Transverse colon (tissue), 4 donors: ENCODE results near the gene PRDM8. TPM values are rescaled to one million over a fixed set of nuclear protein-coding genes. Genes with fewer than 3 reads are reported as not detected.

Experiments
- DNase-seq: peaks from one replicate; pipeline ENCODE4 v3.0.0-alpha.2; 2019
- H3K27ac ChIP-seq, 4 donors: fragments of 200-600 bp; sonication (generic); 2 replicates each; pipeline ENCODE4 v1.5.1; 2016 to 2018; ENCODE audit warnings: inconsistent platforms in 4 of 4
- H3K27me3 ChIP-seq: fragments of 200-600 bp; sonication (generic); 2 replicates; pipeline ENCODE4 v1.5.1; 2017; ENCODE audit warnings: inconsistent platforms
- H3K36me3 ChIP-seq, 4 donors: fragments of 200-600 bp; sonication (generic); 2 replicates each; pipeline ENCODE4 v1.5.1; 2017 to 2019; ENCODE audit warnings: inconsistent platforms in 4 of 4
- H3K4me1 ChIP-seq, 4 donors: fragments of 200-600 bp; sonication (generic); 2 replicates each; pipeline ENCODE4 v1.5.1; 2017 to 2020; ENCODE audit warnings: inconsistent platforms in 4 of 4
- H3K4me3 ChIP-seq, 4 donors: fragments of 200-600 bp; sonication (generic); 1 replicate in 1 of 4; 2 replicates in 3 of 4; pipeline versions ENCODE4 v1.5.1 to v1.6.1; 2017 to 2019; ENCODE audit warnings: inconsistent platforms in 4 of 4
- H3K9me3 ChIP-seq, 2 donors: fragments of 200-600 bp; sonication (generic); 2 replicates each; pipeline ENCODE4 v1.5.1; 2017 to 2019; ENCODE audit warnings: inconsistent platforms in 2 of 2
- CTCF ChIP-seq, 5 experiments: fragments of 200-600 bp in 3 of 5; fragments of 450-650 bp in 2 of 5; sonication (generic) in 3 of 5; IDR thresholded peaks; 1 replicate in 2 of 5; 2 replicates in 3 of 5; pipeline ENCODE4 v1.5.1; 2016 to 2017; ENCODE audit warnings: antibody characterized with exemption in 5 of 5, inconsistent platforms in 3 of 5, mild to moderate bottlenecking in 2 of 5, moderate library complexity in 1 of 5
- EP300 ChIP-seq: sonication (generic); formaldehyde crosslinking; IDR thresholded peaks from one replicate; pipeline ENCODE4 v1.6.1; 2017; ENCODE audit warnings: antibody characterized with exemption, low read depth
- POLR2A ChIP-seq: fragments of 450-650 bp; IDR thresholded peaks from one replicate; pipeline ENCODE4 v1.6.1; 2016; ENCODE audit warnings: antibody characterized with exemption, mild to moderate bottlenecking, moderate library complexity
- POLR2AphosphoS5 ChIP-seq, 3 donors: sonication (generic); formaldehyde crosslinking; IDR thresholded peaks; one replicate each; pipeline ENCODE4 v1.6.1; 2016; ENCODE audit warnings: antibody characterized with exemption in 3 of 3
- WGBS, 2 donors: methylation state at CpG; one replicate each; pipeline ENCODE4 v1.1.5; 2018; ENCODE audit warnings: low coverage in 1 of 2; 5-methylcytosine and 5-hydroxymethylcytosine counted together
- in situ Hi-C, 4 donors: fragments of 200-750 bp; cut with MboI; loops; one replicate each; pipeline versions ENCODE4 v1.15.0 to v1.15.1; 2017; ENCODE audit warnings: low sequenced_read_pairs in 3 of 4, low pct_ligation_motif_present in 1 of 4, low pct_unique_long_range_greater_than_20kb in 1 of 4
- intact Hi-C: fragments of 100-400 bp; cut with DNase I; formaldehyde crosslinking; loops from one replicate; pipeline ENCODE4 v1.15.1; 2023; ENCODE audit warnings: low total_unique reads
- total RNA-seq, 4 donors: library from RNA; depleted of rRNA; stranded (reverse); fragments of >200 nt; gene quantifications; one replicate each; pipeline ENCODE4 v1.1.0, GENCODE V29; 2016

PRDM8 gene
- total RNA-seq, 4 donors from 2014 or later, result 0.20 to 5.2 (median 3.2) TPM

GRCh38 chr4:80184053-80184824 is 13.1 kb upstream of the PRDM8 start:
- DNase-seq, result peak; percentile 89
- intact Hi-C loops (loop anchor here (5.0 to 10.0 kb wide), 3 partner anchors 112 to 1139 kb away; partner anchors contain the start of gene ANTXR2), in situ Hi-C loops (no loop called here)
- Histone ChIP-seq H3K9me3 (no peaks in the 10 kb centered on the region), H3K4me1 (peaks cover 0 to 33% (median 26%) of the 10 kb centered on the region in 4 donors), H3K27ac (peak overlapping the region; percentile 74 to 85 (median 76)), H3K36me3 (no peaks in the 10 kb centered on the region), H3K4me3 (peak overlapping the region; percentile 38 to 74 (median 46)), H3K27me3 (peaks cover 58% of the 10 kb centered on the region)
- TF ChIP-seq POLR2A (no peak), EP300 (no peak), CTCF (IDR thresholded peaks at IDR 0.05) (peak; percentile 84 to 90 (median 89)), POLR2AphosphoS5 (IDR thresholded peaks at IDR 0.05) (peak in 2 of 3 donors; percentile 33 to 39)
- 1 to 2% methylated on average over 9 to 45 of the region's 46 CpGs for WGBS, 2 donors

GRCh38 chr4:80184825-80185756 is 12.2 kb upstream of the PRDM8 start:
- Histone ChIP-seq H3K27ac (peak overlapping the region; percentile 74 to 85 (median 76)), H3K27me3 (peaks cover 66% of the 10 kb centered on the region), H3K4me1 (peaks cover 0 to 33% (median 26%) of the 10 kb centered on the region in 4 donors), H3K36me3 (no peaks in the 10 kb centered on the region), H3K4me3 (peak overlapping the region; percentile 27 to 74 (median 46)), H3K9me3 (no peaks in the 10 kb centered on the region)
- in situ Hi-C loops (no loop called here), intact Hi-C loops (loop anchor here (5.0 to 10.0 kb wide), 3 partner anchors 113 to 1140 kb away; partner anchors contain the start of gene ANTXR2)
- peak; percentile 21 for DNase-seq
- WGBS, 2 donors, result 17% methylated on average over 6 to 42 of the region's 42 CpGs
- no peak for TF ChIP-seq POLR2A
- no peak for TF ChIP-seq EP300
- no peak for TF ChIP-seq CTCF (IDR thresholded peaks at IDR 0.05)
- TF ChIP-seq POLR2AphosphoS5 (IDR thresholded peaks at IDR 0.05), result no peak

GRCh38 chr4:80185787-80186548 is 11.3 kb upstream of the PRDM8 start:
- no peak for DNase-seq
- Histone ChIP-seq H3K9me3 (no peaks in the 10 kb centered on the region), H3K4me1 (peaks cover 0 to 33% (median 26%) of the 10 kb centered on the region in 4 donors), H3K4me3 (peak overlapping the region in 2 of 4 donors; percentile 49 to 74), H3K36me3 (no peaks in the 10 kb centered on the region), H3K27ac (no peak overlapping the region), H3K27me3 (peaks cover 75% of the 10 kb centered on the region)
- WGBS, 2 donors, result 22 to 44% methylated on average over 4 to 23 of the region's 23 CpGs
- TF ChIP-seq POLR2AphosphoS5 (IDR thresholded peaks at IDR 0.05) (no peak), POLR2A (no peak), EP300 (no peak), CTCF (IDR thresholded peaks at IDR 0.05) (no peak)
- intact Hi-C loops (loop anchor here (10.0 kb wide), 2 partner anchors 371 to 1141 kb away; no protein-coding TSS in a partner anchor), in situ Hi-C loops (no loop called here)
